HG03575 (cell line): ENCODE data around the gene RIC8B.
"Not testable (repeated sequence)": the region's sequence is repeated elsewhere in the genome, so short reads cannot be mapped to it uniquely, and the experiment has no call there.

Experiments
- ATAC-seq: cut with Tn5 transposase; IDR thresholded peaks from one replicate; pipeline ENCODE4 v1.9.1; 2021; ENCODE audit not compliant: unreplicated experiment, insufficient number of reproducible peaks, low FRiP score; ENCODE audit errors: extremely low read depth

Gene RIC8B

GRCh38 chr12:106774005-106774807 lies at the start of gene RIC8B:
TSS of gene RIC8B (plus strand) at chr12:106774682. CDS start at chr12:106774746, 64 bp downstream.
- peak; percentile 71 for ATAC-seq

GRCh38 chr12:106724934-106725333 lies 49.5 kb upstream of the RIC8B start:
- ATAC-seq: no peak

GRCh38 chr12:106726603-106727202 lies 47.8 kb upstream of the RIC8B start:
- not testable (repeated sequence) for ATAC-seq

- ATAC-seq: no peak
These were observed 44.9 kb upstream of the RIC8B start for GRCh38 chr12:106729611-106730010.

- no peak for ATAC-seq
These were observed 41.6 kb upstream of the RIC8B start for GRCh38 chr12:106732890-106733289.

- ATAC-seq: no peak
These were observed 40.8 kb upstream of the RIC8B start for GRCh38 chr12:106733660-106734059.

GRCh38 chr12:106736051-106736957 lies 38.2 kb upstream of the RIC8B start:
- no peak for ATAC-seq

- no peak for ATAC-seq
These were observed 35.2 kb upstream of the RIC8B start for GRCh38 chr12:106739318-106739717.

- ATAC-seq: no peak
These were observed 34.5 kb upstream of the RIC8B start for GRCh38 chr12:106739815-106740530.

GRCh38 chr12:106740818-106741217 lies 33.7 kb upstream of the RIC8B start:
- no peak for ATAC-seq

GRCh38 chr12:106741247-106741646 lies 33.2 kb upstream of the RIC8B start:
- no peak for ATAC-seq

- ATAC-seq: no peak
These were observed 31.1 kb upstream of the RIC8B start for GRCh38 chr12:106743270-106743988.

- ATAC-seq: no peak
These were observed 29.9 kb upstream of the RIC8B start for GRCh38 chr12:106744600-106744999.

GRCh38 chr12:106745181-106745745 lies 29.2 kb upstream of the RIC8B start:
- ATAC-seq: no peak

- no peak for ATAC-seq
These were observed 26.5 kb upstream of the RIC8B start for GRCh38 chr12:106747973-106748436.

- no peak for ATAC-seq
These were observed 24.0 kb upstream of the RIC8B start for GRCh38 chr12:106750524-106750923.

- peak; percentile 95 for ATAC-seq
These were observed 21.0 kb upstream of the RIC8B start for GRCh38 chr12:106753526-106753925.

- ATAC-seq: no peak
These were observed 20.2 kb upstream of the RIC8B start for GRCh38 chr12:106754331-106754730.
